IPS-11a (cell line): ENCODE results near the gene UAP1L1.

Source experiments
- H3K4me3 ChIP-seq: one replicate; pipeline ENCODE4 v1.5.1; 2013; ENCODE audit warnings: low read depth, low read length, control low read depth

Gene UAP1L1

GRCh38 chr9:137089232-137089947 is 12.1 kb downstream of the UAP1L1 start:
- H3K4me3 ChIP-seq: no peak overlapping the region

GRCh38 chr9:137095664-137096517 is 18.6 kb downstream of the UAP1L1 start:
- no peak overlapping the region for H3K4me3 ChIP-seq

GRCh38 chr9:137096785-137097546 is 19.6 kb downstream of the UAP1L1 start:
- H3K4me3 ChIP-seq: no peak overlapping the region

GRCh38 chr9:137097761-137098462 is 20.6 kb downstream of the UAP1L1 start:
- no peak overlapping the region for H3K4me3 ChIP-seq

GRCh38 chr9:137099231-137099630 is 21.9 kb downstream of the UAP1L1 start:
- H3K4me3 ChIP-seq: no peak overlapping the region

- H3K4me3 ChIP-seq: no peak overlapping the region
These were observed 26.1 kb downstream of the UAP1L1 start for GRCh38 chr9:137103206-137103999.

GRCh38 chr9:137105814-137106661 is 28.7 kb downstream of the UAP1L1 start:
- no peak overlapping the region for H3K4me3 ChIP-seq

GRCh38 chr9:137106662-137107250 is 29.4 kb downstream of the UAP1L1 start:
- H3K4me3 ChIP-seq: no peak overlapping the region

GRCh38 chr9:137107312-137107921 is 30.1 kb downstream of the UAP1L1 start:
- no peak overlapping the region for H3K4me3 ChIP-seq

- no peak overlapping the region for H3K4me3 ChIP-seq
These were observed 30.7 kb downstream of the UAP1L1 start for GRCh38 chr9:137107982-137108381.

- H3K4me3 ChIP-seq: no peak overlapping the region
These were observed 31.4 kb downstream of the UAP1L1 start for GRCh38 chr9:137108608-137109249.

- H3K4me3 ChIP-seq: no peak overlapping the region
These were observed 32.2 kb downstream of the UAP1L1 start for GRCh38 chr9:137109250-137110146.

GRCh38 chr9:137110147-137110910 is 33.0 kb downstream of the UAP1L1 start:
- no peak overlapping the region for H3K4me3 ChIP-seq

GRCh38 chr9:137110911-137111787 is 33.8 kb downstream of the UAP1L1 start:
- no peak overlapping the region for H3K4me3 ChIP-seq
